Lower leg skin (tissue), 3 donors: ENCODE results near the gene TCERG1L.

Source experiments
- CTCF ChIP-seq, 3 donors: fragments of 450-650 bp; IDR thresholded peaks; one replicate each; pipeline ENCODE4 v1.5.1; 2016; ENCODE audit warnings: antibody characterized with exemption in 3 of 3, mild to moderate bottlenecking in 3 of 3, moderate library complexity in 2 of 3
- POLR2A ChIP-seq, 2 donors: fragments of 450-650 bp; IDR thresholded peaks; one replicate each; pipeline ENCODE4 v1.6.1; 2016 to 2017; ENCODE audit warnings: antibody characterized with exemption in 2 of 2, mild to moderate bottlenecking in 1 of 2, moderate library complexity in 1 of 2

GRCh38 chr10:131288648-131289047 lies 22.9 kb downstream of the TCERG1L start:
- TF ChIP-seq POLR2A (IDR thresholded peaks at IDR 0.05), result no peak
- TF ChIP-seq CTCF (IDR thresholded peaks at IDR 0.05), result no peak
